Neutrophil (primary cell): Measurements from ENCODE around the gene UBR7.
"Not testable (repeated sequence)": the region's sequence is repeated elsewhere in the genome, so short reads cannot be mapped to it uniquely, and the experiment has no call there.

Source experiments
- H3K27ac ChIP-seq: fragments of 200-600 bp; sonication (generic); 2 replicates; pipeline ENCODE4 v1.5.1; 2016; ENCODE audit warnings: mild to moderate bottlenecking, moderate library complexity
- H3K27me3 ChIP-seq: fragments of 200-600 bp; sonication (generic); 2 replicates; pipeline ENCODE4 v1.6.0; 2016; ENCODE audit warnings: mild to moderate bottlenecking
- H3K36me3 ChIP-seq: fragments of 200-600 bp; sonication (generic); 2 replicates; pipeline ENCODE4 v1.5.1; 2017
- H3K4me1 ChIP-seq, 2 experiments: fragments of 200-600 bp in 1 of 2; sonication (generic) in 1 of 2; 1 replicate in 1 of 2; 2 replicates in 1 of 2; pipeline versions ENCODE4 v1.5.1 to v1.6.1; 2013 to 2016; ENCODE audit warnings: low read depth in 1 of 2, low read length in 1 of 2, mild to moderate bottlenecking in 1 of 2, moderate library complexity in 1 of 2; ENCODE audit not compliant: control insufficient read depth in 1 of 2, insufficient read depth in 1 of 2
- H3K4me3 ChIP-seq, 2 experiments: fragments of 200-600 bp in 1 of 2; sonication (generic) in 1 of 2; 1 replicate in 1 of 2; 2 replicates in 1 of 2; pipeline ENCODE4 v1.5.1; 2013 to 2016; ENCODE audit warnings: low read depth in 1 of 2, low read length in 1 of 2, mild to moderate bottlenecking in 1 of 2, moderate library complexity in 1 of 2
- H3K9me3 ChIP-seq: fragments of 200-600 bp; sonication (generic); 2 replicates; pipeline ENCODE4 v1.5.1; 2016
- TF ChIP-seq, protein P1 (sequence below): fragments of 200-600 bp; sonication (generic); IDR thresholded peaks from 2 replicates; pipeline ENCODE4 v1.5.1; 2016; ENCODE audit warnings: antibody characterized with exemption

Gene UBR7

GRCh38 chr14:93206793-93207467 is at the start of gene UBR7, which contains the start of gene GON7:
TSS of gene UBR7 (plus strand) at chr14:93207256. CDS start at chr14:93207292, 36 bp downstream.
TSS of gene GON7 (minus strand) at chr14:93207065. CDS start at chr14:93207037, 28 bp downstream.
- H3K9me3 ChIP-seq = no peaks in the 10 kb centered on the region
- H3K36me3 ChIP-seq = peaks cover under 1% of the 10 kb centered on the region
- no peaks in the 10 kb centered on the region for H3K27me3 ChIP-seq
- H3K27ac ChIP-seq = peak within 1 kb of the TSS; percentile 82
- peak within 1 kb of the TSS; percentile 80 to 91 for H3K4me3 ChIP-seq
- H3K4me1 ChIP-seq = peaks cover 20 to 24% of the 10 kb centered on the region in 2 experiments
- TF ChIP-seq, protein P1, sequence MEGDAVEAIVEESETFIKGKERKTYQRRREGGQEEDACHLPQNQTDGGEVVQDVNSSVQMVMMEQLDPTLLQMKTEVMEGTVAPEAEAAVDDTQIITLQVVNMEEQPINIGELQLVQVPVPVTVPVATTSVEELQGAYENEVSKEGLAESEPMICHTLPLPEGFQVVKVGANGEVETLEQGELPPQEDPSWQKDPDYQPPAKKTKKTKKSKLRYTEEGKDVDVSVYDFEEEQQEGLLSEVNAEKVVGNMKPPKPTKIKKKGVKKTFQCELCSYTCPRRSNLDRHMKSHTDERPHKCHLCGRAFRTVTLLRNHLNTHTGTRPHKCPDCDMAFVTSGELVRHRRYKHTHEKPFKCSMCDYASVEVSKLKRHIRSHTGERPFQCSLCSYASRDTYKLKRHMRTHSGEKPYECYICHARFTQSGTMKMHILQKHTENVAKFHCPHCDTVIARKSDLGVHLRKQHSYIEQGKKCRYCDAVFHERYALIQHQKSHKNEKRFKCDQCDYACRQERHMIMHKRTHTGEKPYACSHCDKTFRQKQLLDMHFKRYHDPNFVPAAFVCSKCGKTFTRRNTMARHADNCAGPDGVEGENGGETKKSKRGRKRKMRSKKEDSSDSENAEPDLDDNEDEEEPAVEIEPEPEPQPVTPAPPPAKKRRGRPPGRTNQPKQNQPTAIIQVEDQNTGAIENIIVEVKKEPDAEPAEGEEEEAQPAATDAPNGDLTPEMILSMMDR = peak; percentile 74

- H3K4me1 ChIP-seq, H3K36me3 ChIP-seq, H3K4me3 ChIP-seq, H3K27ac ChIP-seq, H3K9me3 ChIP-seq, H3K27me3 ChIP-seq: not testable (repeated sequence)
Observed at GRCh38 chr14:93158349-93158748, 48.7 kb upstream of the UBR7 start.

DNA sequence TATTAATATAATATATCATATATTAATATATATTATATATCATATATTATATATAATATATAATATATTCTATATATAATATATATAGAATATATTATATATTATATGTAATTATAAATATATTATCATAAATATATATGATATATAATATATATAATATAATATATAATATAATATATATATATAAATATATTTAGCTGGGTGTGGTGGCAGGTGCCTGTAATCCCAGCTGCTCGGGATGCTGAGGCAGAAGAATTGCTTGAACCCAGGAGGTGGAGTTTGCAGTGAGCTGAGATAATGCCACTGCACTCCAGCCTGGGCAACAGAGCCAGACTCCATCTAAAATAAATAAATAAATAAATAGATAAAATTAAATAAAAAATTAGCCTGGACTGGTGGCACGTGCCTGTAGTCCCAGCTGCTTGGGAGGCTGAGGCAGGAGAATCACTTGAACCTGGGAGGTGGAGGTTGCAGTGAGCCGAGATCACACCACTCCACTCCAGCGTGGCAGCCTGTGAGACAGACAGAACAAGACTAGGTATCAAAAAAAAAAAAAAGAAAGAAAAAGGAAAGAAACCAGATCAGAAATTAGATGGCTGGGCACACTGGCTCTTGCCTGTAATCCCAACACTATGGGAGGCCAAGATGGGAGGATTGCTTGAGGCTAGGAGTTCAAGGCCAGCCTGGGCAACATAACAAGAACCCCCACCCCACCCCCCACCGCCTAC is 47.3 kb upstream of the UBR7 start:
- H3K27me3 ChIP-seq, H3K27ac ChIP-seq, H3K9me3 ChIP-seq, H3K36me3 ChIP-seq, H3K4me1 ChIP-seq, H3K4me3 ChIP-seq: not testable (repeated sequence)

GRCh38 chr14:93160353-93160801 is 46.7 kb upstream of the UBR7 start:
- Histone ChIP-seq H3K4me1 (no peaks in the 10 kb centered on the region), H3K9me3 (no peaks in the 10 kb centered on the region), H3K27ac (no peak overlapping the region), H3K27me3 (no peaks in the 10 kb centered on the region), H3K4me3 (no peak overlapping the region), H3K36me3 (no peaks in the 10 kb centered on the region)
- TF ChIP-seq, protein P1 = no peak

GRCh38 chr14:93161411-93161940 is 45.6 kb upstream of the UBR7 start:
- H3K27ac ChIP-seq = no peak overlapping the region
- H3K9me3 ChIP-seq = no peaks in the 10 kb centered on the region
- TF ChIP-seq, protein P1 = no peak
- H3K4me3 ChIP-seq = no peak overlapping the region
- no peaks in the 10 kb centered on the region for H3K27me3 ChIP-seq
- H3K4me1 ChIP-seq = no peaks in the 10 kb centered on the region
- H3K36me3 ChIP-seq = no peaks in the 10 kb centered on the region

DNA sequence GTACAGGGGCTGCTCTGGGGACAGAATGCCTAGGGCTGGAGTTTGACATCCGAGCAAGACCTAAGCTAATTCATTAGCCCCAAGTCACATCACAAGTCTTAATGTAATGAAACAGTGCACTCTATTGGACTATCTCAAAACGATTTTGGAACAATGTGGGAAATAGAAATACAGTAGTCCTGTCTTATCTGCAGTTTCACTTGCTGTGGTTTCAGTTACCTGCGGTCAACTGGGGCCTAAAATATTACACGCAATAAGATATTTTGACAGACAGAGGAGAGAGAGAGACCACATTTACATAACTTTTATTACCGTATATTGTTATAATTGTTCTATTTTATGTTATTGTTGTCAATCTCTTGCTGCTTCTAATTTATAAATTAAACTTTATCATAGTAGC is 43.5 kb upstream of the UBR7 start:
- Histone ChIP-seq H3K27me3 (no peaks in the 10 kb centered on the region), H3K4me3 (no peak overlapping the region)

GRCh38 chr14:93165271-93166265 is 41.5 kb upstream of the UBR7 start:
- not testable (repeated sequence) for H3K27ac ChIP-seq, H3K4me1 ChIP-seq, H3K36me3 ChIP-seq, H3K27me3 ChIP-seq, H3K9me3 ChIP-seq, H3K4me3 ChIP-seq

More for the DNA sequence above, 43.5 kb upstream of the UBR7 start:
- H3K27ac ChIP-seq = no peak overlapping the region
- TF ChIP-seq, protein P1 = no peak
- H3K9me3 ChIP-seq = no peaks in the 10 kb centered on the region
- no peaks in the 10 kb centered on the region for H3K36me3 ChIP-seq
- no peaks in the 10 kb centered on the region for H3K4me1 ChIP-seq

GRCh38 chr14:93168610-93169009 is 38.4 kb upstream of the UBR7 start:
- H3K27me3 ChIP-seq, H3K36me3 ChIP-seq, H3K27ac ChIP-seq, H3K9me3 ChIP-seq, H3K4me3 ChIP-seq, H3K4me1 ChIP-seq: not testable (repeated sequence)

DNA sequence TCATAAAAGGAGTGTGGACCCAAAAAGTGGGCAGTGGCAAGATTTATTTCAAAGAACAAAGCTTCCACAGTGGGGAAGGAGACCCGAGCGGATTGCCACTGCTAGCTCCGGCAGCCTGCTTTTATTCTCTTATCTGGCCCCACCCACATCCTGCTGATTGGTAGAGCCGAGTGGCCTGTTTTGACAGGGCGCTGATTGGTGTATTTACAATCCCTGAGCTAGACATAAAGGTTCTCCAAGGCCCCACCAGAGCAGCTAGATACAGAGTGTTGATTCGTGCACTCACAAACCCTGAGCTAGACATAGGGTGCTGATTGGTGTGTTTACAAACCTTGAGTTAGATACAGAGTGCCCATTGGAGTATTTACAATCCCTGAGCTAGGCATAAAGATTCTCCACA is 37.4 kb upstream of the UBR7 start:
- H3K4me1 ChIP-seq, H3K36me3 ChIP-seq, H3K4me3 ChIP-seq, H3K27ac ChIP-seq, H3K27me3 ChIP-seq, H3K9me3 ChIP-seq: not testable (repeated sequence)
